CD4-positive, alpha-beta T cell treated with Interleukin-4 for 1 hour (primary cell): ENCODE measurements around the gene FGFBP1.

Experiments
- DNase-seq, 2 donors: peaks; one replicate each; pipeline ENCODE4 v3.0.0-alpha.2; 2020 to 2022

FGFBP1 gene

GRCh38 chr4:15938640-15939039, at the start of gene FGFBP1:
Gene FGFBP1, minus strand, starts transcription at chr4:15938740. Its CDS starts 2,108 bp downstream, at chr4:15936632.
- no peak for DNase-seq

- DNase-seq = no peak
Observed at GRCh38 chr4:15988222-15988621, 49.7 kb upstream of the FGFBP1 start.

- no peak for DNase-seq
Observed at GRCh38 chr4:15986907-15987306, 48.4 kb upstream of the FGFBP1 start.

- no peak for DNase-seq
Observed at GRCh38 chr4:15983610-15984009, 45.1 kb upstream of the FGFBP1 start.

- DNase-seq = no peak
Observed at GRCh38 chr4:15982842-15983524, 44.4 kb upstream of the FGFBP1 start.

GRCh38 chr4:15976456-15977447, 38.2 kb upstream of the FGFBP1 start:
- no peak for DNase-seq

GRCh38 chr4:15971068-15971801, 32.7 kb upstream of the FGFBP1 start:
- DNase-seq = no peak

- no peak for DNase-seq
Observed at GRCh38 chr4:15968551-15969300, 30.2 kb upstream of the FGFBP1 start.

GRCh38 chr4:15965325-15965724, 26.8 kb upstream of the FGFBP1 start:
- DNase-seq = no peak

- no peak for DNase-seq
Observed at GRCh38 chr4:15964159-15964558, 25.6 kb upstream of the FGFBP1 start.

- DNase-seq = peak; percentile 45 to 52
Observed at GRCh38 chr4:15963576-15963975, 25.0 kb upstream of the FGFBP1 start.

GRCh38 chr4:15963001-15963451, 24.5 kb upstream of the FGFBP1 start, which contains the start of gene FGFBP2:
Gene FGFBP2, minus strand, starts transcription at chr4:15963175. Its CDS starts 46 bp downstream, at chr4:15963129.
- DNase-seq = peak; percentile 57 to 59

GRCh38 chr4:15961781-15962510, 23.4 kb upstream of the FGFBP1 start:
- DNase-seq = peak; percentile 43 to 51

- DNase-seq = no peak
Observed at GRCh38 chr4:15958562-15958961, 20.0 kb upstream of the FGFBP1 start.

GRCh38 chr4:15956179-15956850, 17.8 kb upstream of the FGFBP1 start:
- DNase-seq = peak; percentile 80 to 83

- no peak for DNase-seq
Observed at GRCh38 chr4:15955670-15956069, 17.1 kb upstream of the FGFBP1 start.

- no peak for DNase-seq
Observed at GRCh38 chr4:15953625-15954024, 15.1 kb upstream of the FGFBP1 start.

- no peak for DNase-seq
Observed at GRCh38 chr4:15951781-15952180, 13.2 kb upstream of the FGFBP1 start.

GRCh38 chr4:15948826-15949225, 10.3 kb upstream of the FGFBP1 start:
- DNase-seq = no peak

- no peak for DNase-seq
Observed at GRCh38 chr4:15947684-15948083, 9.1 kb upstream of the FGFBP1 start.

- no peak for DNase-seq
Observed at GRCh38 chr4:15945516-15945915, 7.0 kb upstream of the FGFBP1 start.
